Measurements from ENCODE around the gene MYZAP. TPM values are rescaled to one million over a fixed set of nuclear protein-coding genes. Genes with fewer than 3 reads are reported as not detected.

Gene MYZAP
- total and polyA plus RNA-seq, 2 experiments from 2014 or later = 1.0 to 1.5 TPM

GRCh38 chr15:57705746-57706404 is 114.2 kb downstream of the MYZAP start:
- Histone ChIP-seq H3K27ac (ENCODE audit: low read depth) (peak overlapping the region; percentile 62), H3K36me3 (ENCODE audit: insufficient read depth) (peaks cover 18% of the 10 kb centered on the region; the same call in 1 of the 2 replicates), H3K9me2 (ENCODE audit: insufficient read depth) (peaks cover 13% of the 10 kb centered on the region), H3K27me3 (ENCODE audit: insufficient read depth) (peaks cover 8% of the 10 kb centered on the region), H4K20me1 (replicated peaks; ENCODE audit: insufficient read depth) (peaks cover 5% of the 10 kb centered on the region), H3K79me2 (replicated peaks; ENCODE audit: insufficient read depth) (peaks cover 32% of the 10 kb centered on the region), H3K4me3 (peak overlapping the region; percentile 86), H3K4me1 (ENCODE audit: insufficient read depth) (0 out of 2 replicates have a peak, but pooled peaks cover 4% of the 10 kb centered on the region), H3K4me2 (peak overlapping the region; percentile 92), H2AFZ (peak overlapping the region; percentile 94), H3F3A (replicated peaks; ENCODE audit: low read depth) (no peaks in the 10 kb centered on the region)
- Mint-ChIP-seq H3K27ac (peak overlapping the region; percentile 92), H3K4me3 (peak overlapping the region; percentile 91), H3K27me3 (ENCODE audit: insufficient read depth, low read depth, poor library complexity) (peaks cover 18% of the 10 kb centered on the region), H3K36me3 (ENCODE audit: low read depth) (peaks cover 18% of the 10 kb centered on the region), H3K4me1 (peaks cover 7% of the 10 kb centered on the region; the same call in 2 of the 3 replicates), H3K9me3 (no peaks in the 10 kb centered on the region)
- ATAC-seq = peak; percentile 9; the same call in 2 of the 3 replicates
- TF ChIP-seq CREB1 (CRISPR knock-in tag; IDR thresholded peaks at IDR 0.05; ENCODE audit: low read depth) (no peak), JUNB (IDR thresholded peaks at IDR 0.05; ENCODE audit: unreplicated experiment) (no peak), ZNF331 (CRISPR knock-in tag; IDR thresholded peaks at IDR 0.05; ENCODE audit: low read depth) (no peak), ZNF114 (CRISPR knock-in tag; IDR thresholded peaks at IDR 0.05) (no peak), EZH2phosphoT487 (IDR thresholded peaks at IDR 0.05; ENCODE audit: unreplicated experiment) (no peak), CTCF (conservative IDR thresholded peaks at IDR 0.05; ENCODE audit: low read depth in 2 of 2) (no peak), NANOG (IDR thresholded peaks at IDR 0.05; ENCODE audit: borderline replicate concordance) (no peak), EZH2 (IDR thresholded peaks at IDR 0.05; ENCODE audit: low read depth, unreplicated experiment) (no peak), POLR2AphosphoS5 (IDR thresholded peaks at IDR 0.05; ENCODE audit: low read depth) (no peak), ZNF462 (CRISPR knock-in tag; IDR thresholded peaks at IDR 0.05) (no peak)
- TF ChIP-seq, protein P1, sequence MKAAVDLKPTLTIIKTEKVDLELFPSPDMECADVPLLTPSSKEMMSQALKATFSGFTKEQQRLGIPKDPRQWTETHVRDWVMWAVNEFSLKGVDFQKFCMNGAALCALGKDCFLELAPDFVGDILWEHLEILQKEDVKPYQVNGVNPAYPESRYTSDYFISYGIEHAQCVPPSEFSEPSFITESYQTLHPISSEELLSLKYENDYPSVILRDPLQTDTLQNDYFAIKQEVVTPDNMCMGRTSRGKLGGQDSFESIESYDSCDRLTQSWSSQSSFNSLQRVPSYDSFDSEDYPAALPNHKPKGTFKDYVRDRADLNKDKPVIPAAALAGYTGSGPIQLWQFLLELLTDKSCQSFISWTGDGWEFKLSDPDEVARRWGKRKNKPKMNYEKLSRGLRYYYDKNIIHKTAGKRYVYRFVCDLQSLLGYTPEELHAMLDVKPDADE (IDR thresholded peaks at IDR 0.05) = no peak
- TF ChIP-seq, protein P2, sequence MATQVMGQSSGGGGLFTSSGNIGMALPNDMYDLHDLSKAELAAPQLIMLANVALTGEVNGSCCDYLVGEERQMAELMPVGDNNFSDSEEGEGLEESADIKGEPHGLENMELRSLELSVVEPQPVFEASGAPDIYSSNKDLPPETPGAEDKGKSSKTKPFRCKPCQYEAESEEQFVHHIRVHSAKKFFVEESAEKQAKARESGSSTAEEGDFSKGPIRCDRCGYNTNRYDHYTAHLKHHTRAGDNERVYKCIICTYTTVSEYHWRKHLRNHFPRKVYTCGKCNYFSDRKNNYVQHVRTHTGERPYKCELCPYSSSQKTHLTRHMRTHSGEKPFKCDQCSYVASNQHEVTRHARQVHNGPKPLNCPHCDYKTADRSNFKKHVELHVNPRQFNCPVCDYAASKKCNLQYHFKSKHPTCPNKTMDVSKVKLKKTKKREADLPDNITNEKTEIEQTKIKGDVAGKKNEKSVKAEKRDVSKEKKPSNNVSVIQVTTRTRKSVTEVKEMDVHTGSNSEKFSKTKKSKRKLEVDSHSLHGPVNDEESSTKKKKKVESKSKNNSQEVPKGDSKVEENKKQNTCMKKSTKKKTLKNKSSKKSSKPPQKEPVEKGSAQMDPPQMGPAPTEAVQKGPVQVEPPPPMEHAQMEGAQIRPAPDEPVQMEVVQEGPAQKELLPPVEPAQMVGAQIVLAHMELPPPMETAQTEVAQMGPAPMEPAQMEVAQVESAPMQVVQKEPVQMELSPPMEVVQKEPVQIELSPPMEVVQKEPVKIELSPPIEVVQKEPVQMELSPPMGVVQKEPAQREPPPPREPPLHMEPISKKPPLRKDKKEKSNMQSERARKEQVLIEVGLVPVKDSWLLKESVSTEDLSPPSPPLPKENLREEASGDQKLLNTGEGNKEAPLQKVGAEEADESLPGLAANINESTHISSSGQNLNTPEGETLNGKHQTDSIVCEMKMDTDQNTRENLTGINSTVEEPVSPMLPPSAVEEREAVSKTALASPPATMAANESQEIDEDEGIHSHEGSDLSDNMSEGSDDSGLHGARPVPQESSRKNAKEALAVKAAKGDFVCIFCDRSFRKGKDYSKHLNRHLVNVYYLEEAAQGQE (IDR thresholded peaks at IDR 0.05; ENCODE audit: unreplicated experiment) = no peak
- no peak for DNase-seq (ENCODE audit: low spot score)
